ENCODE data around the gene SLC25A47.

DNA sequence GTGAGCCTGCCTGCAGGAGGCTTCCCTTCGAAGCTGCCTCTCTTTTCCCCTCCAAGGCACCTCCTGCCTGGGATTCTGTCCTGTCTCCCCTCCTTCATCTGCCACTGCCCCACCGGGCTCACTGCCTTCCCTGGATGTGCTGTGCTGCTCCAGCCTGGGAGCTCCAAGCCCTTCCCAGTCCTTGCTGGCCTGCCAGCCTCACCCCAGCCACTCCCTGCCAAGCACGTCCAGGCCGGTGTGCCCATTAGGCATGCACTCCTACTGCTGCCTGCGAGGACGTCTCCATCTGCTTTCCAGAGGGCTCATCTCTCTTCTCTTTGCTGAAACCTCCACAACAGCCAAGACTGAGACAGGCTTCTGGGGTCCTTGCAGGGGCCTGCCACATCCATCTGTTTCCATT lies 8.4 kb upstream of the SLC25A47 start:
- TF ChIP-seq RAD21 (IDR thresholded peaks at IDR 0.05; ENCODE audit: low read length) (no peak), POLR2A (IDR thresholded peaks at IDR 0.05; ENCODE audit: low read depth, low read length) (no peak), CEBPB (IDR thresholded peaks at IDR 0.05; ENCODE audit: low read depth, low read length) (no peak), MAZ (IDR thresholded peaks at IDR 0.05; ENCODE audit: borderline replicate concordance, low read depth, low read length) (no peak), SMC3 (IDR thresholded peaks at IDR 0.05; ENCODE audit: low read depth, low read length) (no peak), RCOR1 (IDR thresholded peaks at IDR 0.05; ENCODE audit: insufficient replicate concordance, low read length) (no peak), CHD1 (IDR thresholded peaks at IDR 0.05; ENCODE audit: low read depth, low read length) (no peak)
- TF ChIP-seq, protein P1, sequence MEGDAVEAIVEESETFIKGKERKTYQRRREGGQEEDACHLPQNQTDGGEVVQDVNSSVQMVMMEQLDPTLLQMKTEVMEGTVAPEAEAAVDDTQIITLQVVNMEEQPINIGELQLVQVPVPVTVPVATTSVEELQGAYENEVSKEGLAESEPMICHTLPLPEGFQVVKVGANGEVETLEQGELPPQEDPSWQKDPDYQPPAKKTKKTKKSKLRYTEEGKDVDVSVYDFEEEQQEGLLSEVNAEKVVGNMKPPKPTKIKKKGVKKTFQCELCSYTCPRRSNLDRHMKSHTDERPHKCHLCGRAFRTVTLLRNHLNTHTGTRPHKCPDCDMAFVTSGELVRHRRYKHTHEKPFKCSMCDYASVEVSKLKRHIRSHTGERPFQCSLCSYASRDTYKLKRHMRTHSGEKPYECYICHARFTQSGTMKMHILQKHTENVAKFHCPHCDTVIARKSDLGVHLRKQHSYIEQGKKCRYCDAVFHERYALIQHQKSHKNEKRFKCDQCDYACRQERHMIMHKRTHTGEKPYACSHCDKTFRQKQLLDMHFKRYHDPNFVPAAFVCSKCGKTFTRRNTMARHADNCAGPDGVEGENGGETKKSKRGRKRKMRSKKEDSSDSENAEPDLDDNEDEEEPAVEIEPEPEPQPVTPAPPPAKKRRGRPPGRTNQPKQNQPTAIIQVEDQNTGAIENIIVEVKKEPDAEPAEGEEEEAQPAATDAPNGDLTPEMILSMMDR (conservative IDR thresholded peaks at IDR 0.05; ENCODE audit: low read depth, low read length): no peak
- TF ChIP-seq, protein P2, sequence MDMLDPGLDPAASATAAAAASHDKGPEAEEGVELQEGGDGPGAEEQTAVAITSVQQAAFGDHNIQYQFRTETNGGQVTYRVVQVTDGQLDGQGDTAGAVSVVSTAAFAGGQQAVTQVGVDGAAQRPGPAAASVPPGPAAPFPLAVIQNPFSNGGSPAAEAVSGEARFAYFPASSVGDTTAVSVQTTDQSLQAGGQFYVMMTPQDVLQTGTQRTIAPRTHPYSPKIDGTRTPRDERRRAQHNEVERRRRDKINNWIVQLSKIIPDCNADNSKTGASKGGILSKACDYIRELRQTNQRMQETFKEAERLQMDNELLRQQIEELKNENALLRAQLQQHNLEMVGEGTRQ (IDR thresholded peaks at IDR 0.05; ENCODE audit: low read depth, low read length): no peak
- TF ChIP-seq, protein P3, sequence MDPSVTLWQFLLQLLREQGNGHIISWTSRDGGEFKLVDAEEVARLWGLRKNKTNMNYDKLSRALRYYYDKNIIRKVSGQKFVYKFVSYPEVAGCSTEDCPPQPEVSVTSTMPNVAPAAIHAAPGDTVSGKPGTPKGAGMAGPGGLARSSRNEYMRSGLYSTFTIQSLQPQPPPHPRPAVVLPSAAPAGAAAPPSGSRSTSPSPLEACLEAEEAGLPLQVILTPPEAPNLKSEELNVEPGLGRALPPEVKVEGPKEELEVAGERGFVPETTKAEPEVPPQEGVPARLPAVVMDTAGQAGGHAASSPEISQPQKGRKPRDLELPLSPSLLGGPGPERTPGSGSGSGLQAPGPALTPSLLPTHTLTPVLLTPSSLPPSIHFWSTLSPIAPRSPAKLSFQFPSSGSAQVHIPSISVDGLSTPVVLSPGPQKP (IDR thresholded peaks at IDR 0.05; ENCODE audit: borderline replicate concordance, low read depth, low read length): no peak
